Stimulated activated naive CD4-positive, alpha-beta T cell (primary cell): ENCODE measurements around the gene BRSK1.

Experiments used
- DNase-seq, 6 experiments: peaks; one replicate each; lab custom pipeline; 2025; lab: John Stamatoyannopoulos, UW

Gene BRSK1

GRCh38 chr19:55273978-55274707, 9.7 kb upstream of the BRSK1 start:
- no peak for DNase-seq

- no peak for DNase-seq
Observed at GRCh38 chr19:55275851-55276719, 7.7 kb upstream of the BRSK1 start.

- no peak for DNase-seq
Observed at GRCh38 chr19:55276720-55277430, 6.9 kb upstream of the BRSK1 start.

GRCh38 chr19:55277494-55277893, 6.3 kb upstream of the BRSK1 start:
- DNase-seq: no peak

- no peak for DNase-seq
Observed at GRCh38 chr19:55278391-55279135, 5.2 kb upstream of the BRSK1 start.

- no peak for DNase-seq
Observed at GRCh38 chr19:55279340-55279739, 4.5 kb upstream of the BRSK1 start.

- DNase-seq: peak; percentile 90 to 96 (median 94)
Observed at GRCh38 chr19:55279770-55280643, 3.8 kb upstream of the BRSK1 start, which contains the start of gene HSPBP1. HSPBP1 (minus strand) TSS chr19:55280110; CDS start chr19:55279608, 502 bp downstream.

GRCh38 chr19:55284405-55285058, 735 bp downstream of the BRSK1 start:
- DNase-seq: no peak

- DNase-seq: no peak
Observed at GRCh38 chr19:55285229-55285890, 1.6 kb downstream of the BRSK1 start.

GRCh38 chr19:55287361-55288079, 3.7 kb downstream of the BRSK1 start:
- DNase-seq: no peak

- DNase-seq: no peak
Observed at GRCh38 chr19:55289117-55289796, 5.5 kb downstream of the BRSK1 start.

GRCh38 chr19:55297267-55297666, 13.5 kb downstream of the BRSK1 start:
- DNase-seq: no peak

- DNase-seq: no peak
Observed at GRCh38 chr19:55299991-55300390, 16.2 kb downstream of the BRSK1 start.

- DNase-seq: no peak
Observed at GRCh38 chr19:55300886-55301458, 17.2 kb downstream of the BRSK1 start.

GRCh38 chr19:55301459-55302317, 17.9 kb downstream of the BRSK1 start:
- peak; percentile 76 to 95 (median 92) for DNase-seq

GRCh38 chr19:55302318-55302703, 18.5 kb downstream of the BRSK1 start:
- no peak for DNase-seq

- no peak for DNase-seq
Observed at GRCh38 chr19:55303477-55303876, 19.7 kb downstream of the BRSK1 start.
